Activated gamma-delta T cell (primary cell): Measurements from ENCODE around the gene TBXA2R.
"Not testable (repeated sequence)": the region's sequence is repeated elsewhere in the genome, so short reads cannot be mapped to it uniquely, and the experiment has no call there.

Experiments used
- DNase-seq: peaks from one replicate; lab custom pipeline; 2025; lab: John Stamatoyannopoulos, UW

The TBXA2R gene

GRCh38 chr19:3639479-3639878 lies 32.8 kb upstream of the TBXA2R start:
- DNase-seq = no peak

DNA sequence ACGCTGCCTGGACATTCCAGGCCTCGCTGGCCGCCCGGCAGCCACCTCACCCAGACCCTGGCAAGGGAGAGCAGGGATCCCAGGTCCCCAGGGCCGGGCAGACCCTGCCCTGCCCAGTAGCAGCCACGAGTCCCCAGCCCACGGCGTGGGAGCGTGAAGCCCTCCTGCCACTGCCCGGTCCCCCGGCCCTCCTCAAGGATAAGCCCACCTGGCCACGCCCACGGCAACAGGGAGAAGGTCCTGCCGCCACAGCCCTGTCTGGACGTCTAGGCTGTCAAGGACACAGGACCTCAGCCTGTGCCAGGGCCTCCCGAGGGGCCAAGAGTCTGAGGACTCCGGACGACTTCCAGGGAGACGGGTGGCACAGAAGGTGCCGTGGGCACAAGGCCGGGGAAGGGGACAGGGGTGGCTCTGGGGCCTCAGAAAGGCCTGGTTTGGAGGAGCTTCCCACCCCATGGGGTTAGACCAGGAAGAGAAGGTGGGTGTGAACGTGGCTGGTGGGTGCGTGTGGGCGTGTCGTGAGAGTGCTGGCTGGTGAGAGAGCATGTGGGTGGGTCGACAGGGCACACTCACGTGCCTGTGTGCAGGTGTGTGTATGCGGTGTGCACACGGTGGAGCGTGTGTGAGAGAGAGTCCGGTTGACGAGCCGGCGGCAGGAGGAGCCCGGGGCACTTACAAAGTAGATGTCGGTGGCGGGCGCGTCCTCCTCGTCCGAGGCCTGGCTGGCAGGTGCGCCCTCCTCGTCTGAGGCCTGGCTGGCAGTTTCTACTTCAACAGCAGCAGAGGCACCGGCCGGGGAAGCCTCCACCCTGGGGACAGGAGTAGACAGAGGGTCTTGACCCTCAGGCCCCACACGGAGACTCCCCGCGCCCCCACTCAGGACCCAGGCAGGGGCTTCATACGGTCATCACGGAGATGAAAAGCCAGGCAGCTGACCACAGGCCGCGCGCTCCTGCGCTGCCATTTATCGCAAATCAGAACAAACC lies 31.8 kb upstream of the TBXA2R start:
- DNase-seq = no peak

DNA sequence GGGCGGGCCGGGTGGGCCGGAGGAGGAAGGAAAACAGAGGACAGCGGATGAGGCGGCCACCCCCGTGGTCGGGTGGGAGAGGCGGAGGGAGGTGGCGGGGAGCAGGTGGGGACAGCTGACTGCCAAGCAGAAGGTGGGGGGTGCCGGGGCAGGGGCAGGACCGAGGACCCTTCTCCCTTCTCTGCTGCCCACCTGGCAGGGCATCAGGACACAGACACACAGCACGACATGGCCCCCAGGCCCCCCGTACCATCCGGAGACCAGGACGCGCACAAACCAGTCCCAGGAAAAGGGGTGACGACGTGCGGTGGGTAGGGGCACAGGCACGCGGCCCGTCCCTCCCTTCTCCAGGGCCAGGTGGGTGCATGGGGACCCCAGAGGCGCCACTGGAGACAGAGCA lies 30.9 kb upstream of the TBXA2R start:
- DNase-seq = no peak

- no peak for DNase-seq
Measured at GRCh38 chr19:3636962-3637361, 30.3 kb upstream of the TBXA2R start.

- no peak for DNase-seq
Measured at GRCh38 chr19:3636506-3636905, 29.8 kb upstream of the TBXA2R start.

DNA sequence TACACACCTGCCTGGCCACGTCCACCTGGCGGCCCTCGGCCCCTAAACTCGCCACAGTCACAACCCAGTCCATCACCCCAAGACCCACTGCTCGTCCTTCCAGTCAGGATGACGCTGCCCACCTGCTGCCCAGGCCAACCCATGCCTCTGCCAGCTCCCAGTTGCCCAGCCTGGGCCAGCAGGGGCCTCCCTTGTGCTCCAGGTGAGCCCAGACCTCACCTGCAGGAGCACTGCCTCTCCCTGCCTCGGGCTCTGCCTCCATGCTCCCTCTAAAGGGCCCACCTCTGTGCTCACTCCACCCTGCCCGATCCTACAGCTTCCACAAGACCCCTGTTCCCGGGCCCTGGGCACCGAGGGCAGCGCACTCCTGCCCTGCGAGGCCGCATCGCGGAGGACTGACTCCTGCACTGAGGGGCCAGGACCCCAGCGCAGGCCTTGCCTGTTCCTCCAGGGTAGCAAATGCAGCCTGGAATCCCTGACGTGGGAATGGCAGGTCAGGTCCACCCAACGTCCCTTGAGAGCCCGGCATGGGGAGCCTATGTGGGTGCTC lies 27.9 kb upstream of the TBXA2R start:
- DNase-seq = no peak

GRCh38 chr19:3633559-3633988 lies 26.9 kb upstream of the TBXA2R start:
- DNase-seq = no peak

DNA sequence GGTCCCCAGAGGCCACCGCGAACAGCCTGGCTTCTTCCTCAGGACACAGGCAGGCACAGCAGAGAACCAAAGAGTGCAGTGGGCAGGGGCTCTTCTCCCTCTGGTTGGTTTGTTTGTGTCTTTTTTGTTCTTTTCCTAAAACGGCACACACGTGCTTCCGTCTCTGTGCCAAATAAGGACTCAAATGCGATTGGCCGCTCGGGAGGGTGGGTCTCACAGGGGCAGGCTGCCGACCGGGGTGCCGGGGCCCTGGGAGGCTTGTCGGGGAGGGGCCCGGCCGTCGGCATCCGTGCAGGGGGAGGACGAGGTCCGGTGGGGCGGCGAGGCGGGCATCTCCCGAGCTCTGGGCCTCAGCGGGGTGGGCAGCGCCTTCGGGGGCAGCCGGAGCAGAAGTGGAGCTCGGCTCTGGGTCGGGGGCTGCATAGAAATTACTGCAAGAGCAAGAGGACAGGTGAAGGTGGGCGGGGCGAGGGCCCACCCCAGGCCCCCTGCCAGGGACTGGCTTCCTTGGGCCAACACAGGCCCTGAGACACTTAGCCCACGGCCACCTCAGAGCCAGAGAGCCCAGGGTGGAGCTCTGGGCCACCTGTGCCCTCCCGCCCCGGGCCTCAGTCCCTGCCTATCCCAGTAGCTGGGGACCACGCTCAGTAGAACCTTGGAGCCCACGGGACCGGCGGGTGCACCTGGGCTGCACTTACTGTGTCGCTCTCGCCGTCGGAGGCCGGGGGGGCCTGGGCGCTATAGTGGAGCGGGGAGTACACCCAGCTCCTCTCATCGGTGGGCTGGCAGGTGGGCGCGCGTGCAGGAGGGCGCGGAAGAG lies 26.3 kb upstream of the TBXA2R start:
- DNase-seq = no peak

GRCh38 chr19:3632098-3632497 lies 25.4 kb upstream of the TBXA2R start:
- no peak for DNase-seq

- no peak for DNase-seq
Measured at GRCh38 chr19:3631053-3631861, 24.6 kb upstream of the TBXA2R start.

- DNase-seq = not testable (repeated sequence)
Measured at GRCh38 chr19:3628766-3629165, 22.1 kb upstream of the TBXA2R start.

DNA sequence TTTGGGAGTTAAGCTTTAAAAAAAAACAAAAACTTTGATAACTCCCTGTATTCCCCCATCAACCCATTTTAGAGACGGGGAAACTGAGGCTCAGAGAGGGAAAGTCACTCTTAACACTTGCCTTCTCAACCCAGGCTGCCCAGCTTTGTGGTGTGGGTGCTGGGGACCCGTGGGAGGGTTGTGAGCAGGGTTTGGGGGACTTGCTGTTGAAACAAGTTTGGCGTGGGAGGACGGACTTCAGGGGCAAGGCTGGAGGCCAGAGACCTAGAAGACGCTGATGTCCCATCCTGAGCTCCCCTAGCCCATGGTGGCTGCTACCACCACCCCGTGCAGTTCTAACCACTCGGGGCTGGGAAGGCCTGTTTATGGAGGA lies 20.7 kb upstream of the TBXA2R start:
- DNase-seq = no peak

GRCh38 chr19:3626473-3627350 lies 20.0 kb upstream of the TBXA2R start, which contains the start of gene CACTIN:
Gene CACTIN (minus strand): TSS chr19:3626790. CDS start chr19:3626762, 28 bp downstream.
- DNase-seq = peak; percentile 87

GRCh38 chr19:3625996-3626472 lies 19.4 kb upstream of the TBXA2R start:
- no peak for DNase-seq

DNA sequence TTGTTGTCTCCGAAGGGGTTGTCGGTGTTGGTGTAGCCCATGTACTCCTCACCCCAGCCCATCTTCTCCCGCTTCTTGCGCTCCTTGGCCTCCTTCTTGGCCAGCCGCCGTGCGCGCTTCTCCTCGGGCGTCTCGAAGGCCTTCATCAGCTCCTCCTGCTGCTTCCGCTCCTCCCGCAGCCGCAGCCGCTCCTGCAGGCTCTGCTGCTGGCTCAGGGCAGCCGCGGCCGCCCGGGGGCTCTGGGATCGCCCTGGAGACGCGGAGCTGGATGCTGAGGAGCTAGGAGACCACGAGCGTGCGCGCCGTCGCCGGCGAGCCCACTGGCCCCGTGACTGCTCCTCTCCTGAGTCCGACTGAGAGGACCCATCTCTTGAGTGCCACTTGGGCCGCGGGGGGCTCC lies 17.0 kb upstream of the TBXA2R start:
- DNase-seq = no peak

DNA sequence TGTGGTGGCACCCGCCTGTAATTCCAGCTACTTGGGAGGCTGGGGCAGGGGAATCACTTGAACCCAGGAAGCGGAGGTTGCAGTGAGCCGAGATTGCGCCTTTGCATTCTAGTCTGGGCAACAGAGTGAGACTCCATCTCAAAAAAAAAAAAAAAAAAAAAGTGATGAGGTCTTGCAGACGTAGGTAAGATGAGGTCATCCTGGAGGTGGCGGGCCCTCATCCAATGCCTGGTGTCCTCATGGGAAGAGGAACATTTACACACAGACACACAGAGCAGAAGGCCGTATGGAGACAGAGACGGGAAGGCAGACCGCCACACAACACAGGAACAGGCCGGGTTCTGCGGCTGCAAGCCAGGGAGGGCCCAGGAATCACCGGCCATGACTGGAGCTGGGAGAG lies 15.5 kb upstream of the TBXA2R start:
- DNase-seq = no peak

DNA sequence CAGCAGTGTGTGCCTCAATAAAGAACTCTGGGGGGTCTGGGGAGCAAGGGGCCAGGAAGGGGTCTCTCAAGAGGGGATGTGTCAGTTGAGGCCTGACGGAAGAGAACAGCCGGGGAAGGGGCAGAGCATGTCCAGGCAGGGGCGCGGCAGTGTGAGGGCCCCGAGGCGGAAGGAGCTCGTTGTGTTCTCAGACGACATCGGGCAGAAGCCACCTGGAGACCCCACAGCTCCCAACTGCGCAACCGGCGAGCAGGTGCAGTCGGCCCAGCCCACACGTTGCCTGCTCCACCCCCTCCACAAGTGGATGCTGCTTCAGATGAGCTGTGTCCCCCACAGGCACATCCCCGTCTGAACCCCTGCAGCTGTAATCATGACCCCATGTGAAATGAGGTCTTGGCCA lies 15.0 kb upstream of the TBXA2R start:
- DNase-seq = no peak

- DNase-seq = no peak
Measured at GRCh38 chr19:3620817-3621547, 14.3 kb upstream of the TBXA2R start.

GRCh38 chr19:3620145-3620816 lies 13.6 kb upstream of the TBXA2R start:
- DNase-seq = no peak
